HCT116 (cell line): ENCODE data around the gene AFF1. TPM values are rescaled to one million over a fixed set of nuclear protein-coding genes. Genes with fewer than 3 reads are reported as not detected.

Experiments used
- ATAC-seq: fragments of 200-7000 bp; cut with Tn5 transposase; 2 replicates; pipeline ENCODE4 v1.9.1; 2020; ENCODE audit warnings: mild to moderate bottlenecking, moderate library complexity
- BruUV-seq: library from RNA; stranded (reverse); fragments of 400-500 nt; replicated peaks from 2 replicates; lab custom pipeline; 2021; lab: Mats Ljungman, UMichigan
- CTCF ChIA-PET: fragments of 300-600 bp; sonication (Branson Sonifier 250); formaldehyde crosslinking; loops from one replicate; lab custom pipeline; 2021; ENCODE audit warnings: antibody characterized with exemption; lab: Charles Lee
- POLR2A ChIA-PET: fragments of 300-600, 350-600 bp; sonication (Branson Sonifier 250); formaldehyde crosslinking; loops from one replicate; lab custom pipeline; 2021; ENCODE audit warnings: antibody characterized with exemption; lab: Charles Lee
- RAD21 ChIA-PET, 2 experiments: fragments of 300-600 bp; sonication (Branson Sonifier 250); formaldehyde crosslinking; loops; one replicate each; lab custom pipeline; 2023; ENCODE audit warnings: low total read pairs in 2 of 2; ENCODE audit not compliant: uncharacterized antibody in 2 of 2, unreplicated experiment in 2 of 2, low non-redundant PET in 1 of 2; lab: Charles Lee
- DNase-seq: peaks from one replicate; pipeline ENCODE4 v3.0.0-alpha.2; 2010; ENCODE audit warnings: low read depth, low spot score
- H2AFZ ChIP-seq: fragments of 200-600 bp; shearing (Covaris generic), sonication (generic); 2 replicates; pipeline ENCODE4 v1.6.1; 2017; ENCODE audit warnings: low read depth, mixed run types, mixed read lengths, antibody characterized with exemption, low read length; ENCODE audit not compliant: poor library complexity, severe bottlenecking
- H3K27ac ChIP-seq: 2 replicates; pipeline ENCODE4 v1.5.1; 2012; ENCODE audit warnings: low read depth, low read length
- H3K27me3 ChIP-seq: fragments of 200-600 bp; sonication (generic); 2 replicates; pipeline ENCODE4 v1.6.1; 2016; ENCODE audit warnings: mixed run types, low read length, mixed read lengths; ENCODE audit not compliant: insufficient read depth
- H3K36me3 ChIP-seq, 2 experiments: fragments of 200-500 bp in 1 of 2; fragments of 200-600 bp in 1 of 2; sonication (Bioruptor generic) in 1 of 2; sonication (generic) in 1 of 2; 2 replicates each; pipeline versions ENCODE4 v1.5.1 to v1.6.1; 2014 to 2016; ENCODE audit warnings: low read length in 2 of 2, inconsistent platforms in 1 of 2, mixed read lengths in 1 of 2, mixed run types in 1 of 2; ENCODE audit not compliant: insufficient read depth in 2 of 2, control insufficient read depth in 1 of 2
- H3K4me1 ChIP-seq, 2 experiments: fragments of 200-600 bp in 1 of 2; sonication (generic) in 1 of 2; 2 replicates each; pipeline versions ENCODE4 v1.5.1 to v1.6.1; 2012 to 2017; ENCODE audit warnings: low read length in 2 of 2, inconsistent platforms in 1 of 2, mild to moderate bottlenecking in 1 of 2, mixed read lengths in 1 of 2, mixed run types in 1 of 2, moderate library complexity in 1 of 2; ENCODE audit not compliant: insufficient read depth in 2 of 2, control insufficient read depth in 1 of 2
- H3K4me2 ChIP-seq: fragments of 200-600 bp; sonication (generic); 2 replicates; pipeline ENCODE4 v1.6.1; 2017; ENCODE audit warnings: mixed run types, low read length, mixed read lengths
- H3K4me3 ChIP-seq, 2 experiments: fragments of 200-600 bp in 1 of 2; sonication (generic) in 1 of 2; replicated peaks in 1 of 2; 2 replicates each; pipeline ENCODE4 v1.5.1; 2011 to 2016; ENCODE audit warnings: low read length in 2 of 2, control low read depth in 1 of 2, low read depth in 1 of 2, mild to moderate bottlenecking in 1 of 2, mixed read lengths in 1 of 2, mixed run types in 1 of 2
- H3K79me2 ChIP-seq: fragments of 200-600 bp; sonication (generic); 2 replicates; pipeline ENCODE4 v1.6.1; 2017; ENCODE audit warnings: mild to moderate bottlenecking, mixed run types, low read length, moderate library complexity, mixed read lengths; ENCODE audit not compliant: insufficient read depth
- H3K9ac ChIP-seq: fragments of 200-600 bp; sonication (generic); 2 replicates; pipeline ENCODE4 v1.6.1; 2016; ENCODE audit warnings: low read length, mixed read lengths
- H3K9me2 ChIP-seq: fragments of 200-600 bp; sonication (generic), shearing (Covaris generic); 2 replicates; pipeline ENCODE4 v1.6.1; 2017; ENCODE audit warnings: mixed run types, mild to moderate bottlenecking, moderate library complexity; ENCODE audit not compliant: insufficient read depth
- H3K9me3 ChIP-seq, 2 experiments: fragments of 200-500 bp in 1 of 2; fragments of 200-600 bp in 1 of 2; sonication (Bioruptor generic) in 1 of 2; sonication (generic) in 1 of 2; 2 replicates each; pipeline ENCODE4 v1.6.1; 2014 to 2017; ENCODE audit warnings: low read length in 2 of 2, mixed read lengths in 2 of 2, inconsistent platforms in 1 of 2, low read depth in 1 of 2, mild to moderate bottlenecking in 1 of 2, mixed run types in 1 of 2, moderate library complexity in 1 of 2; ENCODE audit not compliant: control insufficient read depth in 1 of 2, insufficient read depth in 1 of 2
- H4K20me1 ChIP-seq: fragments of 200-600 bp; sonication (generic), shearing (Covaris generic); 2 replicates; pipeline ENCODE4 v1.6.1; 2017; ENCODE audit warnings: mixed run types, mild to moderate bottlenecking, moderate library complexity; ENCODE audit not compliant: insufficient read depth
- CBX3 ChIP-seq: IDR thresholded peaks from 2 replicates; pipeline ENCODE4 v1.6.1; 2012; ENCODE audit warnings: low read depth
- CEBPB ChIP-seq: IDR thresholded peaks from 2 replicates; pipeline ENCODE4 v1.6.1; 2012; ENCODE audit warnings: low read depth
- EGR1 ChIP-seq: IDR thresholded peaks from 2 replicates; pipeline ENCODE4 v1.6.1; 2012; ENCODE audit warnings: low read depth
- FOSL1 ChIP-seq: IDR thresholded peaks from 2 replicates; pipeline ENCODE4 v1.6.1; 2012; ENCODE audit warnings: low read depth
- JUND ChIP-seq: IDR thresholded peaks from 2 replicates; pipeline ENCODE4 v1.6.1; 2012
- POLR2A ChIP-seq: IDR thresholded peaks from 2 replicates; pipeline ENCODE4 v1.7.0; 2011; ENCODE audit warnings: borderline replicate concordance; ENCODE audit not compliant: insufficient read depth, insufficient read length; ENCODE audit errors: extremely low read depth
- POLR2AphosphoS5 ChIP-seq: IDR thresholded peaks from 2 replicates; pipeline ENCODE4 v1.6.1; 2011; ENCODE audit warnings: mild to moderate bottlenecking, low read depth, low read length, moderate library complexity
- RAD21 ChIP-seq: IDR thresholded peaks from 2 replicates; pipeline ENCODE4 v1.6.1; 2012; ENCODE audit warnings: low read depth, mild to moderate bottlenecking
- SIN3A ChIP-seq: IDR thresholded peaks from 2 replicates; pipeline ENCODE4 v1.6.1; 2012; ENCODE audit warnings: low read depth
- SRF ChIP-seq: IDR thresholded peaks from 2 replicates; pipeline ENCODE4 v1.6.1; 2012; ENCODE audit warnings: low read depth
- YY1 ChIP-seq: IDR thresholded peaks from 2 replicates; pipeline ENCODE4 v1.6.1; 2011; ENCODE audit warnings: low read length, low read depth, moderate library complexity, mild to moderate bottlenecking; ENCODE audit not compliant: insufficient replicate concordance; ENCODE audit errors: extremely low read depth
- ZFX ChIP-seq: fragments of 450-650 bp; IDR thresholded peaks from 2 replicates; pipeline ENCODE4 v1.6.1; 2017
- ZNF274 ChIP-seq: fragments of 200-500 bp; sonication (Bioruptor generic); IDR thresholded peaks from 2 replicates; pipeline ENCODE4 v1.6.1; 2014; ENCODE audit warnings: mild to moderate bottlenecking, low read depth, low read length, inconsistent platforms
- intact Hi-C: fragments of 100-400 bp; cut with micrococcal nuclease; formaldehyde crosslinking; loops from 2 replicates; pipeline ENCODE4 v1.10.0; 2022
- total RNA-seq: library from RNA; stranded (reverse); gene quantifications from one replicate; pipeline ENCODE4 v1.2.1, GENCODE V29; 2021; ENCODE audit not compliant: unreplicated experiment
- TF ChIP-seq, protein P1 (sequence below): IDR thresholded peaks from 2 replicates; pipeline ENCODE4 v1.6.1; 2012; ENCODE audit warnings: low read depth
- TF ChIP-seq, protein P2 (sequence below): IDR thresholded peaks from 2 replicates; pipeline ENCODE4 v1.6.1; 2012
- TF ChIP-seq, protein P3 (sequence below): IDR thresholded peaks from 2 replicates; pipeline ENCODE4 v1.6.1; 2012
- TF ChIP-seq, protein P4 (sequence below): IDR thresholded peaks from 2 replicates; pipeline ENCODE4 v1.6.1; 2011; ENCODE audit warnings: mild to moderate bottlenecking, low read length, moderate library complexity; ENCODE audit not compliant: insufficient replicate concordance; ENCODE audit errors: extremely low read depth

The AFF1 gene
- total RNA-seq, 1 experiment from 2014 or later = 43.1 TPM

DNA sequence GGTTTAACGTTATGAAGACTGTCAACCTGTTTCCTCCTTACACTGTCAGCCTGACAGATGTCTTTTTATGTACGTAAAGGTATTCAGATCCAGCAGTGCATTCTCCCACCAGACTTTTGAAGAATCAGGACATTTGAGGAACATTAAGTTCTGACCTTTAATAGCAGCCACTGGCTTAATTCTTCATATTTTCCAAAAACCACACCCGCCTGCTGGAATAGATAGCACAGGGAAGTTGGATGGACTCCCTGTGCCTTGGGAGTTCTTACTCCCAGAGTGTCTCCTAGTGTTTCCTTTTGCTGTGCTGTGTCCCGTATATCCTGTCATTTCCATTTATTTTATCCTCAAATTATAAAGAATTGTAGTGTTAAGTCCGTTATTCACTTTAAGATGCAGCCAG lies 94.5 kb downstream of the AFF1 start:
- Histone ChIP-seq H3K4me2 (no peak overlapping the region), H3K27ac (no peak overlapping the region), H3K4me3 (no peak overlapping the region), H2AFZ (no peak overlapping the region), H4K20me1 (no peaks in the 10 kb centered on the region), H3K4me1 (0 out of 4 replicates have a peak, but pooled peaks cover 0 to 3% of the 10 kb centered on the region in 2 experiments), H3K36me3 (no peaks in the 10 kb centered on the region), H3K79me2 (peaks cover 70% of the 10 kb centered on the region), H3K9ac (no peak overlapping the region), H3K27me3 (no peaks in the 10 kb centered on the region), H3K9me2 (no peaks in the 10 kb centered on the region), H3K9me3 (no peaks in the 10 kb centered on the region)
- RAD21 ChIA-PET = no interaction called here
- CTCF ChIA-PET = no interaction called here
- POLR2A ChIA-PET = no interaction called here
- TF ChIP-seq FOSL1 = no peak
- TF ChIP-seq EGR1 = no peak
- TF ChIP-seq SIN3A = no peak
- TF ChIP-seq, protein P1, sequence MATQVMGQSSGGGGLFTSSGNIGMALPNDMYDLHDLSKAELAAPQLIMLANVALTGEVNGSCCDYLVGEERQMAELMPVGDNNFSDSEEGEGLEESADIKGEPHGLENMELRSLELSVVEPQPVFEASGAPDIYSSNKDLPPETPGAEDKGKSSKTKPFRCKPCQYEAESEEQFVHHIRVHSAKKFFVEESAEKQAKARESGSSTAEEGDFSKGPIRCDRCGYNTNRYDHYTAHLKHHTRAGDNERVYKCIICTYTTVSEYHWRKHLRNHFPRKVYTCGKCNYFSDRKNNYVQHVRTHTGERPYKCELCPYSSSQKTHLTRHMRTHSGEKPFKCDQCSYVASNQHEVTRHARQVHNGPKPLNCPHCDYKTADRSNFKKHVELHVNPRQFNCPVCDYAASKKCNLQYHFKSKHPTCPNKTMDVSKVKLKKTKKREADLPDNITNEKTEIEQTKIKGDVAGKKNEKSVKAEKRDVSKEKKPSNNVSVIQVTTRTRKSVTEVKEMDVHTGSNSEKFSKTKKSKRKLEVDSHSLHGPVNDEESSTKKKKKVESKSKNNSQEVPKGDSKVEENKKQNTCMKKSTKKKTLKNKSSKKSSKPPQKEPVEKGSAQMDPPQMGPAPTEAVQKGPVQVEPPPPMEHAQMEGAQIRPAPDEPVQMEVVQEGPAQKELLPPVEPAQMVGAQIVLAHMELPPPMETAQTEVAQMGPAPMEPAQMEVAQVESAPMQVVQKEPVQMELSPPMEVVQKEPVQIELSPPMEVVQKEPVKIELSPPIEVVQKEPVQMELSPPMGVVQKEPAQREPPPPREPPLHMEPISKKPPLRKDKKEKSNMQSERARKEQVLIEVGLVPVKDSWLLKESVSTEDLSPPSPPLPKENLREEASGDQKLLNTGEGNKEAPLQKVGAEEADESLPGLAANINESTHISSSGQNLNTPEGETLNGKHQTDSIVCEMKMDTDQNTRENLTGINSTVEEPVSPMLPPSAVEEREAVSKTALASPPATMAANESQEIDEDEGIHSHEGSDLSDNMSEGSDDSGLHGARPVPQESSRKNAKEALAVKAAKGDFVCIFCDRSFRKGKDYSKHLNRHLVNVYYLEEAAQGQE = no peak
- TF ChIP-seq POLR2A = no peak
- TF ChIP-seq ZFX = no peak
- no peak for TF ChIP-seq CEBPB
- TF ChIP-seq CBX3 = no peak
- no peak for TF ChIP-seq SRF
- TF ChIP-seq YY1 = no peak
- no peak for TF ChIP-seq JUND
- TF ChIP-seq, protein P2, sequence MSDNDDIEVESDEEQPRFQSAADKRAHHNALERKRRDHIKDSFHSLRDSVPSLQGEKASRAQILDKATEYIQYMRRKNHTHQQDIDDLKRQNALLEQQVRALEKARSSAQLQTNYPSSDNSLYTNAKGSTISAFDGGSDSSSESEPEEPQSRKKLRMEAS = no peak
- TF ChIP-seq POLR2AphosphoS5 = no peak
- TF ChIP-seq RAD21 = no peak
- TF ChIP-seq, protein P3, sequence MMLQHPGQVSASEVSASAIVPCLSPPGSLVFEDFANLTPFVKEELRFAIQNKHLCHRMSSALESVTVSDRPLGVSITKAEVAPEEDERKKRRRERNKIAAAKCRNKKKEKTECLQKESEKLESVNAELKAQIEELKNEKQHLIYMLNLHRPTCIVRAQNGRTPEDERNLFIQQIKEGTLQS = no peak
- TF ChIP-seq ZNF274 = no peak
- TF ChIP-seq, protein P4, sequence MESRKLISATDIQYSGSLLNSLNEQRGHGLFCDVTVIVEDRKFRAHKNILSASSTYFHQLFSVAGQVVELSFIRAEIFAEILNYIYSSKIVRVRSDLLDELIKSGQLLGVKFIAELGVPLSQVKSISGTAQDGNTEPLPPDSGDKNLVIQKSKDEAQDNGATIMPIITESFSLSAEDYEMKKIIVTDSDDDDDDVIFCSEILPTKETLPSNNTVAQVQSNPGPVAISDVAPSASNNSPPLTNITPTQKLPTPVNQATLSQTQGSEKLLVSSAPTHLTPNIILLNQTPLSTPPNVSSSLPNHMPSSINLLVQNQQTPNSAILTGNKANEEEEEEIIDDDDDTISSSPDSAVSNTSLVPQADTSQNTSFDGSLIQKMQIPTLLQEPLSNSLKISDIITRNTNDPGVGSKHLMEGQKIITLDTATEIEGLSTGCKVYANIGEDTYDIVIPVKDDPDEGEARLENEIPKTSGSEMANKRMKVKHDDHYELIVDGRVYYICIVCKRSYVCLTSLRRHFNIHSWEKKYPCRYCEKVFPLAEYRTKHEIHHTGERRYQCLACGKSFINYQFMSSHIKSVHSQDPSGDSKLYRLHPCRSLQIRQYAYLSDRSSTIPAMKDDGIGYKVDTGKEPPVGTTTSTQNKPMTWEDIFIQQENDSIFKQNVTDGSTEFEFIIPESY = no peak
- intact Hi-C loops = no loop called here
- DNase-seq = no peak
- BruUV-seq = no TSS peak
- no peak for ATAC-seq
